H9 (cell line): ENCODE data around the gene ST7L. TPM values are rescaled to one million over a fixed set of nuclear protein-coding genes. Genes with fewer than 3 reads are reported as not detected.
A peak's percentile ranks its signal among the peaks of the same experiment; 100 is the strongest.

Experiments used
- DNase-seq: peaks from one replicate; pipeline ENCODE4 v3.0.0-alpha.2; 2017
- H2AFZ ChIP-seq: one replicate; pipeline ENCODE4 v1.6.1; 2013; ENCODE audit warnings: mild to moderate bottlenecking, low read length, control low read depth, moderate library complexity
- H2AK5ac ChIP-seq: 2 replicates; pipeline ENCODE4 v1.6.1; 2013; ENCODE audit warnings: low read length, control low read depth, mixed read lengths; ENCODE audit not compliant: insufficient read length
- H2BK120ac ChIP-seq: one replicate; pipeline ENCODE4 v1.6.1; 2013; ENCODE audit warnings: low read depth, mild to moderate bottlenecking, low read length, control low read depth, inconsistent platforms; ENCODE audit not compliant: poor library complexity, severe bottlenecking
- H2BK12ac ChIP-seq: 2 replicates; pipeline ENCODE4 v1.6.1; 2013; ENCODE audit warnings: low read length, control low read depth, mixed read lengths, low read depth; ENCODE audit not compliant: insufficient read length
- H2BK15ac ChIP-seq: 2 replicates; pipeline ENCODE4 v1.6.1; 2013; ENCODE audit warnings: low read depth, low read length, control low read depth
- H2BK20ac ChIP-seq: one replicate; pipeline ENCODE4 v1.6.1; 2013; ENCODE audit warnings: low read depth, mild to moderate bottlenecking, low read length, control low read depth, inconsistent platforms; ENCODE audit not compliant: poor library complexity, severe bottlenecking
- H2BK5ac ChIP-seq: 2 replicates; pipeline ENCODE4 v1.6.1; 2013; ENCODE audit warnings: low read length, control low read depth, mixed read lengths; ENCODE audit not compliant: insufficient read length
- H3K14ac ChIP-seq: 2 replicates; pipeline ENCODE4 v1.6.1; 2013; ENCODE audit warnings: low read length, control low read depth; ENCODE audit not compliant: insufficient read depth
- H3K18ac ChIP-seq: 2 replicates; pipeline ENCODE4 v1.6.1; 2013; ENCODE audit warnings: low read depth, mild to moderate bottlenecking, mixed read lengths, low read length, control low read depth; ENCODE audit not compliant: insufficient read length
- H3K23ac ChIP-seq: 2 replicates; pipeline ENCODE4 v1.6.1; 2013; ENCODE audit warnings: low read length, control low read depth, mixed read lengths, low read depth; ENCODE audit not compliant: insufficient read length
- H3K23me2 ChIP-seq: 2 replicates; pipeline ENCODE4 v1.6.1; 2013; ENCODE audit warnings: low read depth, mild to moderate bottlenecking, mixed read lengths, low read length, control low read depth; ENCODE audit not compliant: insufficient read length, poor library complexity, severe bottlenecking
- H3K27ac ChIP-seq: 2 replicates; pipeline ENCODE4 v1.5.1; 2013; ENCODE audit warnings: low read length, control low read depth, mixed read lengths, low read depth; ENCODE audit not compliant: insufficient read length
- H3K27me3 ChIP-seq: 2 replicates; pipeline ENCODE4 v1.6.1; 2013; ENCODE audit warnings: low read length, control low read depth, inconsistent platforms; ENCODE audit not compliant: insufficient read depth
- H3K4ac ChIP-seq: 2 replicates; pipeline ENCODE4 v1.6.1; 2013; ENCODE audit warnings: low read depth, mild to moderate bottlenecking, control low read depth, inconsistent platforms, low read length, moderate library complexity
- H3K4me1 ChIP-seq: 2 replicates; pipeline ENCODE4 v1.6.1; 2013; ENCODE audit warnings: low read length, control low read depth, inconsistent platforms; ENCODE audit not compliant: insufficient read depth
- H3K4me2 ChIP-seq: 2 replicates; pipeline ENCODE4 v1.6.1; 2013; ENCODE audit warnings: low read length, control low read depth, mixed read lengths; ENCODE audit not compliant: insufficient read length, insufficient read depth
- H3K56ac ChIP-seq: 2 replicates; pipeline ENCODE4 v1.6.1; 2013; ENCODE audit warnings: low read depth, mild to moderate bottlenecking, mixed read lengths, low read length, control low read depth; ENCODE audit not compliant: insufficient read length
- H3K79me1 ChIP-seq: 2 replicates; pipeline ENCODE4 v1.6.1; 2013; ENCODE audit warnings: low read depth, mild to moderate bottlenecking, moderate library complexity, low read length, control low read depth, inconsistent platforms; ENCODE audit not compliant: insufficient read depth, poor library complexity, severe bottlenecking
- H3K79me2 ChIP-seq: 2 replicates; pipeline ENCODE4 v1.6.1; 2013; ENCODE audit warnings: low read length, control low read depth, inconsistent platforms; ENCODE audit not compliant: insufficient read depth
- H3K9ac ChIP-seq: 2 replicates; pipeline ENCODE4 v1.6.1; 2013; ENCODE audit warnings: low read length, control low read depth, mixed read lengths; ENCODE audit not compliant: insufficient read length; ENCODE audit errors: extremely low read depth
- H3K9me3 ChIP-seq: one replicate; pipeline ENCODE4 v1.6.1; 2013; ENCODE audit warnings: low read depth, low read length, inconsistent platforms; ENCODE audit not compliant: control insufficient read depth
- H3T11ph ChIP-seq: one replicate; pipeline ENCODE4 v1.6.1; 2013; ENCODE audit warnings: mild to moderate bottlenecking, low read length, control low read depth, inconsistent platforms
- H4K20me1 ChIP-seq: one replicate; pipeline ENCODE4 v1.6.1; 2013; ENCODE audit not compliant: control insufficient read depth, insufficient read length, insufficient read depth
- H4K5ac ChIP-seq: 2 replicates; pipeline ENCODE4 v1.6.1; 2013; ENCODE audit warnings: low read depth, mild to moderate bottlenecking, mixed read lengths, low read length, control low read depth; ENCODE audit not compliant: insufficient read length
- H4K8ac ChIP-seq: replicated peaks from 2 replicates; pipeline ENCODE4 v1.6.1; 2013; ENCODE audit warnings: low read length, control low read depth, mixed read lengths, low read depth; ENCODE audit not compliant: insufficient read length
- H4K91ac ChIP-seq: 2 replicates; pipeline ENCODE4 v1.6.1; 2013; ENCODE audit warnings: low read depth, mild to moderate bottlenecking, moderate library complexity, mixed read lengths, low read length, control low read depth; ENCODE audit not compliant: insufficient read length
- H3K27ac Mint-ChIP-seq, 3 experiments: 2 replicates in 2 of 3; 3 replicates in 1 of 3; pipeline ENCODE4 v1.8.0; 2020 to 2021; ENCODE audit warnings: mixed read lengths in 3 of 3, mild to moderate bottlenecking in 1 of 3, moderate library complexity in 1 of 3
- H3K27me3 Mint-ChIP-seq: 2 replicates; pipeline ENCODE4 v1.8.0; 2021; ENCODE audit warnings: low read depth, mild to moderate bottlenecking, moderate library complexity, mixed read lengths
- H3K36me3 Mint-ChIP-seq, 3 experiments: 2 replicates in 2 of 3; 3 replicates in 1 of 3; pipeline ENCODE4 v1.8.0; 2020 to 2021; ENCODE audit warnings: low read depth in 3 of 3, mixed read lengths in 3 of 3; ENCODE audit not compliant: insufficient read depth in 1 of 3
- H3K4me1 Mint-ChIP-seq, 2 experiments: 2 replicates each; pipeline ENCODE4 v1.8.0; 2020; ENCODE audit warnings: mixed read lengths in 2 of 2
- H3K4me3 Mint-ChIP-seq, 2 experiments: 2 replicates in 1 of 2; 3 replicates in 1 of 2; pipeline ENCODE4 v1.8.0; 2020 to 2021; ENCODE audit warnings: mild to moderate bottlenecking in 2 of 2, mixed read lengths in 2 of 2, moderate library complexity in 1 of 2
- H3K9me3 Mint-ChIP-seq, 2 experiments: 2 replicates in 1 of 2; 3 replicates in 1 of 2; pipeline ENCODE4 v1.8.0; 2020; ENCODE audit warnings: mild to moderate bottlenecking in 2 of 2, mixed read lengths in 2 of 2, moderate library complexity in 1 of 2
- CTCF ChIP-seq: fragments of 200-600 bp; sonication (generic); conservative IDR thresholded peaks from 3 replicates; pipeline ENCODE4 v1.8.0; 2021; ENCODE audit warnings: antibody characterized with exemption, mild to moderate bottlenecking
- WGBS: extraction: QIAGEN DNeasy Blood & Tissue Kit; methylation state at CpG from one replicate; pipeline ENCODE4 v1.1.7; 2013; ENCODE audit warnings: missing lambda C conversion rate, low lambda C conversion rate, mixed read lengths; ENCODE audit not compliant: insufficient read length; ENCODE audit errors: extremely low coverage; 5-methylcytosine and 5-hydroxymethylcytosine counted together
- total RNA-seq: library from RNA; stranded (reverse); gene quantifications from 2 replicates; pipeline ENCODE4 v1.2.1, GENCODE V29; 2021

Gene ST7L
- total RNA-seq, 1 experiment from 2014 or later: 16.0 TPM

GRCh38 chr1:112646225-112646624 lies 27.3 kb upstream of the ST7L start:
- Histone ChIP-seq H4K91ac (no peak overlapping the region), H2BK12ac (no peak overlapping the region), H4K5ac (no peak overlapping the region), H2BK120ac (no peak overlapping the region), H3K14ac (no peak overlapping the region), H3K27ac (no peak overlapping the region), H2BK20ac (no peak overlapping the region), H3K79me1 (peaks cover 6% of the 10 kb centered on the region), H2AK5ac (no peak overlapping the region), H3K56ac (no peak overlapping the region), H3K79me2 (no peaks in the 10 kb centered on the region; the same call in 1 of the 2 replicates), H3K9me3 (no peaks in the 10 kb centered on the region), H3K23ac (peak overlapping the region; percentile 91), H3K23me2 (no peaks in the 10 kb centered on the region), H2BK5ac (no peak overlapping the region), H3K9ac (no peak overlapping the region), H2AFZ (no peak overlapping the region), H2BK15ac (no peak overlapping the region), H3K4me2 (no peak overlapping the region), H3T11ph (no peak overlapping the region), H3K4me1 (no peaks in the 10 kb centered on the region), H4K8ac (no peak overlapping the region), H3K27me3 (no peaks in the 10 kb centered on the region), H4K20me1 (no peaks in the 10 kb centered on the region), H3K4ac (no peak overlapping the region), H3K18ac (no peak overlapping the region)
- DNase-seq: no peak
- no peak for TF ChIP-seq CTCF
- Mint-ChIP-seq H3K9me3 (no peaks in the 10 kb centered on the region), H3K27me3 (no peaks in the 10 kb centered on the region), H3K36me3 (peaks cover 28 to 50% (median 42%) of the 10 kb centered on the region in 3 experiments; a peak in 6 of 7 replicates), H3K27ac (no peak overlapping the region), H3K4me3 (no peak overlapping the region), H3K4me1 (no peaks in the 10 kb centered on the region)
- WGBS: no CpG with 5 or more reads among the region's 4 CpGs
